Measurements from ENCODE around the gene BATF. TPM values are rescaled to one million over a fixed set of nuclear protein-coding genes. Genes with fewer than 3 reads are reported as not detected.
"Not testable (repeated sequence)": the region's sequence is repeated elsewhere in the genome, so short reads cannot be mapped to it uniquely, and the experiment has no call there.

Gene BATF, protein sequence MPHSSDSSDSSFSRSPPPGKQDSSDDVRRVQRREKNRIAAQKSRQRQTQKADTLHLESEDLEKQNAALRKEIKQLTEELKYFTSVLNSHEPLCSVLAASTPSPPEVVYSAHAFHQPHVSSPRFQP
- total RNA-seq, result 0.47 TPM

GRCh38 chr14:75522224-75522982 lies at the start of gene BATF:
Gene BATF, plus strand, starts transcription at chr14:75522469. Its CDS starts 214 bp downstream, at chr14:75522683.
- DNase-seq, result no peak

DNA sequence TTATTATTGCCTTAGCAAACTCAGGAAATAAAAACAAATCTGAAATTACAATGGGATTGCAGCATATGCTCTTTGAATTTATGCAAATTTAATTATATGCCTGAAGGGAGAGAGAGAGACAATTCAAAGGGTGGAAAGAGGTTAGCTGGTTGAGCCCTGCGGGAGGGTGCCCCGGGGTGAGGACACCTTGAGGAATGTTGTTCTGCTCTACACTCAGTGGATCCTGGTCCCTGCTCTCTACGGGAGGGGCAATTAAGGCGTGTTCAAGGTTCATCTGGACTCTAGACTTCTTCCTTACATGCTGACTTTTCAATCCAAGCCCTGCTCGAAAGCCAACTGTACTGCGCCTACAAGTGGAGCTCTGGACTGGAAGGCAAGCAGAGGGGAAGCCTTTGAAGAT lies 48.1 kb upstream of the BATF start:
- DNase-seq, result not testable (repeated sequence)

GRCh38 chr14:75476274-75476995 lies 45.8 kb upstream of the BATF start:
- no peak for DNase-seq

DNA sequence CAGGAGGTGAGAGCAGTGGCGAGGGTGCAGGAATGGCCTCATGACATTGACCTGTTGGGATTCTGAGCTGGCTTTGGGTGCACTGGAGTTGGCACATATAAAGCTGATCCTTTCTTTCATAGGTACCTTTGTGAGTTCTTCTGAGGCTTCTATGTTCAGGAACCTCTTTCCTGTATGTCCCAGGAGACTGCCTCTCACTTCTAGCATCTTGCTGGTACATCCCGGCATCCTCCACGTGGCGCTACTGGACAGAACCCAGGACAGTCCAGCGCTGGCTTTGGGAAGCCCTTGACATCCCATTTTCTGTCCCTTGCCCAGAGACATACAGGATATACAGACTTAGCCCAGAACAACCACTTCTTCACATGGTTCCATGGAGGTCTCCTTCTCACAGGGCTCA lies 44.4 kb upstream of the BATF start:
- DNase-seq, result no peak

- DNase-seq, result no peak
Observed at GRCh38 chr14:75479770-75480600, 42.3 kb upstream of the BATF start.

DNA sequence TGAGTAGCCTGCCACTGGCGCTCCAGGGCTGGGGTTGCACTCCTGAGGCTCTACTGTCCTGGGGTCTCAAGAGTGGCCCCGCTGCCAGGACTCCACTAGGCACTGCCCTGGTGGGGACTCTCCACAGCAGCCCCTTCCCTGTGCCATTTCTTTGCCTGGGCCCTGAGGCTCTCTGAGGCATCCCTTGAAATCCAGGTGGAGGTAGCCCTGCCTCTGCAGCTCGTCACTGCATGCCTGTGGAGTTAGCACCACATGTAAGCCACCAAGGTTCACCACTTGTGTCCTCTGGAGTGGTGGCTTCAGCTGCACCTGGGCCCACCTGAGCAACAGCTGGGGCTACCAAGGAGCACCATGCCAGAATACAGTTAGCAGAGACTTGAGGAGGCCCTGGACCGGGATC lies 39.9 kb upstream of the BATF start:
- DNase-seq, result no peak

DNA sequence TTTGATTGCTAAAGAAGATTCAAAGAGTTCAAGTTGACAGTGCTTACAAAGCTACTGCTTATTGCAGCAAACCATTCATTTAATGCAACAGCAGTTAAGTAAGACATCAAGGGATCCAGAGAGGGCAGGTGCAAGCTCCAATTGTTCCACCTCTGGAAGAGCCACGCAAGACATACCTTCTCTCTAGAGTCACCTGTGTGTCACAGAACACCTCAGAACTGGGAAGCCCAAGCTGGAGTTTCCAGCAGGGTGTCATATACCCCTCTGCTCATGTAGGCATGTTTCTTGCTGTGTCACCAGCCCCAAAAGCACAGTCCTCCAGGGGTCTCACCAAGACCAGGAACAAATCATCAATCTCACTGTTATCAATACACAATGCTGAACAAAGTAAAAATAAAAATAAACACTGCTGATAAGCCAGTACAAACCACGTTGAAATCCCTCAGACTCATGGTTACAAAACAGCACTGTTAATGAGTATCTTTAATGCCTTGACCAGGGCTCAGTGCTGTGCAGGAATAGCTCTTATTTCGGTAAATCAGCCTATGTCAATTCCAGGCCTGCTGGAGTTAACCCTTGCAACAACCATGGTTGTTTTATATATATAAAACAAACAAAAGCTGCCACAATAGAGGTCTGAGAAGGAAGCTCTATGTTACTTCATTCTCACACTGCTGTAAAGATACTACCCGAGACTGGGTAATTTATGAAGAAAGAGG lies 37.4 kb upstream of the BATF start:
- DNase-seq, result no peak

DNA sequence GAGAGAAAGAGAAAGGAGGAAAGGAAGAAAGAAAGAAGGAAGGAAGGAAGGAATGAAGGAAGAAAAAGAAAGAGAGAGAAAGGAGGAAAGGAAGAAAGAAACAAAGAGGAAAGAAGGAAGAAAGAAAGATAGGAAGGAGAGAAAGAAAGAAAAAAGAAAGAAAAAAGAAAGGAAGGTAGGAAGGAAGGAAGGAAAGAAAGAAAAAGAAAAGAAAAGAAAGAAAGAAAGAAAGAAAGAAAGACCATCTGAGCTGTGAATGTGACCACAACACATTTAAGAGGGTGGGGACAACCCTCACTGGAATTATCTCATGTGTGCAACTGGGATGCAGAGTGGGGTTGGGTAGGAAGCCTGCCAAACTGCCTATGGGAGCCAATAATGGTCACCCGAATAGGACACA lies 36.0 kb upstream of the BATF start:
- no peak for DNase-seq

DNA sequence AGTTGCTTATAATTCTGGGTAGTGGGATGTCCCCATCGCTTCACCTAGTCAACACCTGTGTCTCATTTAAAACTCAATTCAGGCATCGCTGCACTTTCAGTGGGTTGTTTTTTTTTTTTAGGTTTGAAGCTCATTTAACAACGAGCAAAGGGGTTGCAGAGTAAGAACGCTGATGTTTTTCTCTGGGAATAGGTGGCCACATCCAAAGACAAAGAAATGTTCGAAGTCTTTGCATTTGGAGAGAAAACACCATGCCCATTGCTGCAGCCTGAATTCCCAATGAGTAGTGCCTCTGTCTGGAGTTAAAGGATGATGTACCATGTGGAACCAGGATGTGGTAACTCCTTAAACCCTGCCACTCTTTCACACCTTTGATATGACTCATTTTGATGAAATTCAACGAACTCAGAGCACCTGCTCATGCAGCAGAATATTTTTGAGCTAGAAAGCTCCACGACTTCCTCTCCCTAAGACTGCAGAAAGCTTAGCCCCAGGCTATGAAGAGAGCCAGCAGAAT lies 35.1 kb upstream of the BATF start:
- no peak for DNase-seq

DNA sequence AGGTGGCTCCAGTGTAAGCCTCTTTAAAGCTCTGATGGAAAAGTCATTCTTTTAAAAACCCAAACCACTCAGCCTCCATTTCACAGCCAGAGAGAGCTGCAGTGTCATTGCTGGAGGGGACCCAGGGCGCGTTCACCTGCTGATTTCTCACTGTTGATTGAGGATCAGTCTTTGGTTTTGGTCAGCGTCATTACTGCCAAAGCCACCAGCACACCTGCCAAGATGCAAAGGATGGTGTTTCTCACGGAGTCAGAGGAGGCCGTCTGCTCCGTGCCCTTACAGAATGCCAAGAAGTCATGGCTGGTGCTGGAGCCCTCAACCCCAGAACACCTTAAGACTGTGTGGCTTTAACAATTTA lies 32.8 kb upstream of the BATF start:
- no peak for DNase-seq

DNA sequence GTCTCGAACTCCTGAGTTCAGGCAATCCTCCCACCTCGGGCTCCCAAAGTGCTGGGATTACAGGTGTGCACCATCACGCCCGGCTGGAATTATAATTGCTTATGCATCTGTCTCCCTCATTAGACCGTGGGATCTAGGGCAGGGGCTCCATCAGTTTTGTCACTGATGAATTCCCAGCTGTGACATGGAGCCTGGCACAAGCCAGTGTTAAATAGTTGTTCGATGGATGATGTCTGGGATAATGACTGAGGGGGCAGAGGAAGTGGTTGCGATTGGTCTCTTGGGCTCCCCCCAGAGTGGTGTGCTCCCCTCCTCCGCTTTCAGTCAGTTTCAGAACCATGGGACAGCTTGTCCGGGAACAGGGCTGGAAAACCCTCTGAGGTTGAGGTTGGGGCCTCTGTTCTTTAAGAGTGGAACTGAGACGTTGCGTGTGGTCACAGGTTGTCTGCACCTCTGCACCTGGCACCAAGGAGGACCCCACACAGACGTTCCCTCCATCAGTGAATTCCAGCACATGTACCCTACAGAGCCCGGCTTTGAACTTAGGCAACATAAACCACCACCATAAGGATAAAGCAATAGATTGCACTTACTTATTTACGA lies 30.8 kb upstream of the BATF start:
- no peak for DNase-seq

DNA sequence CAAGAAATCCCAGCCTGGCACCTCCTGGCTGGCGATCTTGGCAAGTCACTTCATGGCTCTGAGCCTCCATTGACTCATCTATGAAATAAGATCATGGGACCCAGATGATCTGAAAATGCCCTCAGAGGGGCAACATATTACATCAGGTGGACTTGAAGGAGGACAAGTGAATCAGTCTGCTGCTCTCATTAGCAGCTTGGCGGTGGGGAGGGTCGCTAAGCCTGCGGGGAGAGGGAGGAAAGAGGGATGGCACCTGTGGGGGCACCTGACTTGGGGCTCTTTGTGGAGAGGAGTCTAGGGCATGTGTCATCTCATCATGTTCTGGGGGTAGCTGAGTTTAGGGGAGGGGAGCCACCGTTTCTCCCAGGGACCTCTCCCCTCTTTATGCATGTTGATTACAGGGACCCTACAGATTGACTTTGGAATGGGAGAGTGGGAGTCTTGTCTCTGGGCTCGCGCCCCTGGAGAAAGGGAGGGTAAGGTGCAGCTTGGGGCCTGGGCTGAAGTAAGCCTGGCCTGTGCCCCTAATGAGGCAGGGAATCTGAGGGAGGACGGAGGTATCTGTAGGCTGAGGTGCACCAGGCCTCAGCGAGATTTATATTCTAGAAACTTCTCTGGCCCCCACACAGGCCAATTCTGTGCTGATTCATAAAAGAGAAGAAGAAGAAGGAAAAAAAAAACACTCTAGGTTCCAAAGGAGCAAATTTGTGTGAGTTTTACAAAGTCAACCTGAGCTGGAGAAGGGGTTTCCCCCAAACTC lies 29.3 kb upstream of the BATF start:
- no peak for DNase-seq

GRCh38 chr14:75493592-75494087 lies 28.6 kb upstream of the BATF start:
- DNase-seq, result no peak

GRCh38 chr14:75494896-75495295 lies 27.4 kb upstream of the BATF start:
- DNase-seq, result no peak

- no peak for DNase-seq
Observed at GRCh38 chr14:75495399-75495798, 26.9 kb upstream of the BATF start.

DNA sequence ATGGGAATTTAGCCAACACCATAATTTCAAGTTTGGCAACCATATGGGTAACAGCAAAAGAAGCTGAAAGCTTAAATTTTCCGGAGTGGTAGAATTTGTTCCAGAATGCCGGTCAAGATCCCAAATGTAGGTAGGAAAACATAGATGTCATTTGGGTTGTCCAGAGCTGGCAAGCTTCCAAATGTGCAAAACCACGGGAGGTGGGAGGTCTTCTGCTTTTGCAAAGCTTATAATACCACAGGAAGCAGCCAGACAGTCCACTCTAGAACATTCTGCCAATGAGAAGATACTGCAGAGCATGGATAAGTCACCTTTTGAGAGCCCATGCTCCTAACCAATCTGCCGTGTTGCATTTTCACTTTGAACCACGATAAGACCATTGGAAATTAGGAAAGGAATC lies 26.4 kb upstream of the BATF start:
- no peak for DNase-seq

DNA sequence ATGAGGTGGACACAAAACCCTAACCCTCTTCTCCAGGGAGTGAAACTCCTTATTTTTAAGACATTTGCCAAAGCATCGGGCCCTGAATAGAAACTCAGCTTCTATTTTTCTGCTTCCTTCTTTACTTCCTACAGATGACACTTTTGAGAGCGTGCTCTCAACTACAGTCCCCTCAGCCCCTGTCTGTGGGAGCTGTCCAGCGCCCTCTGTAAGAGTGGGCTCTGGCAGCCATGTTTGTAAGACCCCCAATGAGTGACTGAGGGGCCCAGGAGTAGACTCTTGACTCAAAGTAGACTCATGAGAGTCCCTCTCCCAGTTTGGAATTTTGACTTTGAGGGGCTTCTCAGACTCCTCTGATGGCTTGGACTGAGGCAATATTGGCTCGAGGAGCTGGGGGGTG lies 25.5 kb upstream of the BATF start:
- no peak for DNase-seq

DNA sequence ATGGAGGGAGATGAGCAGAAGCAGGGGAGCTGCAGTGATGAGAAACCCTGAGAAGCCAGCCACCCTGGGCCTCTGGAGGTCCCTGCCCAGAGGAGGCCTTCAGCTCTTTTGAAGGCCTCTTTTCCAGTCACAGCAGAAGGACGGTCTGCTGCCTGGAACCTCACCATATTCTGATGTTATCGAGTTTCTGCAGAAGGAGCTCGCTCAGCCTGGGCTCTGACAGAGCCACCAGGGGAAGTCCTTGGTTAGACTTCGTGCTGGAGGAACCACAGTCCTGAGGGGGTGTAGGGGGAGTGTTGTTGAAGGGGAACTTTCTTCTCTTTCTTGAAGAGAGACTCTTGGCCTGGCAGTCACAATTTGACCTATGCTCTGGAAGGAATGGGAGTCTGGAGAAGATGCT lies 25.1 kb upstream of the BATF start:
- no peak for DNase-seq

- no peak for DNase-seq
Observed at GRCh38 chr14:75497701-75498100, 24.6 kb upstream of the BATF start.

GRCh38 chr14:75499084-75499875 lies 23.0 kb upstream of the BATF start:
- no peak for DNase-seq
